ENCODE results near the gene OR2AK2. TPM values are rescaled to one million over a fixed set of nuclear protein-coding genes. Genes with fewer than 3 reads are reported as not detected.
A peak's percentile ranks its signal among the peaks of the same experiment; 100 is the strongest.

The OR2AK2 gene
- total RNA-seq, 2 experiments from 2014 or later, result 0.22 to 0.70 TPM

DNA sequence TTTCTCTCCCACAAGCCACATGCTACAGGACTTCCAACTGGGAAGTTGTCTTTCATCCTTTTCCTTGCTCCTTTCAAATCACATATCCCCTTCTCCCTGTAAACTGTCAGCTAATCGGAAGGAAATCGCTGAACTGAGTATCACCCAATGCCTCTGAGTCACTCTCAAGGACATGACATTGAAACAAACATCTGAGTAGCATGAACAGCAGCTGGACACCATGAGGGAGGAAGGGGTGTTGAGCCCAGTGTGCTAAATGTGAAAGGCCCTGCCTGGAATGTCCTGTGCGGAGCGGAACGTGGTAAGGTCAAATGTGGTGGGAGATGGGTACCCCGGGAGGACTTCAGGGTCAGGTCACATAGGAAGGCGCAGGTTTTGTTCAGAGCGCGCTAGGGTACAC, 40.2 kb upstream of the OR2AK2 start, which contains the start of gene OR2AJ1:
OR2AJ1 (plus strand) TSS at position 22 of the 400 bp plus-strand sequence. CDS start 8,880 bp downstream, outside the sequence.
- Mint-ChIP-seq H3K9me3 (no peaks in the 10 kb centered on the region), H3K4me3 (no peak within 1 kb of the TSS), H3K4me1 (ENCODE audit: low read depth) (no peaks in the 10 kb centered on the region), H3K36me3 (ENCODE audit: low read depth) (no peaks in the 10 kb centered on the region), H3K27me3 (no peaks in the 10 kb centered on the region), H3K27ac (no peak within 1 kb of the TSS)
- Histone ChIP-seq H3K4me3 (ENCODE audit: low read length) (no peak within 1 kb of the TSS), H3K36me3 (ENCODE audit: insufficient read depth, low read length) (no peaks in the 10 kb centered on the region), H3K27me3 (ENCODE audit: control insufficient read depth in 1 of 2, insufficient read depth in 2 of 2, low read length in 2 of 2) (no peaks in the 10 kb centered on the region), H3K4me1 (ENCODE audit: insufficient read depth, low read length) (no peaks in the 10 kb centered on the region), H3K9me3 (ENCODE audit: control insufficient read depth in 1 of 2, insufficient read depth in 1 of 2, low read length in 2 of 2) (peaks cover 0 to 3% of the 10 kb centered on the region in 2 experiments), H3K27ac (ENCODE audit: low read depth in 1 of 2, low read length in 2 of 2) (no peak within 1 kb of the TSS)
- POLR2A ChIA-PET, result no interaction called here
- ATAC-seq (ENCODE audit: poor library complexity) (no peak), DNase-seq (no peak)
- no peak for TF ChIP-seq CTCF (IDR thresholded peaks at IDR 0.05)
- intact Hi-C loops (cut with DNase I, micrococcal nuclease), result no loop called here
- CTCF ChIA-PET, result no interaction called here

- Mint-ChIP-seq H3K9me3 (peaks cover 3% of the 10 kb centered on the region), H3K27me3 (no peaks in the 10 kb centered on the region), H3K27ac (no peak overlapping the region), H3K4me1 (ENCODE audit: low read depth) (peaks cover 6% of the 10 kb centered on the region), H3K36me3 (ENCODE audit: low read depth) (no peaks in the 10 kb centered on the region), H3K4me3 (no peak overlapping the region)
- ATAC-seq (ENCODE audit: poor library complexity) (no peak), DNase-seq (no peak)
- ChIA-PET CTCF (no interaction called here), POLR2A (no interaction called here)
- intact Hi-C loops (cut with DNase I, micrococcal nuclease), result no loop called here
- Histone ChIP-seq H3K4me1 (ENCODE audit: insufficient read depth, low read length) (peaks cover 8% of the 10 kb centered on the region), H3K4me3 (ENCODE audit: low read length) (no peak overlapping the region), H3K36me3 (ENCODE audit: insufficient read depth, low read length) (no peaks in the 10 kb centered on the region), H3K9me3 (ENCODE audit: control insufficient read depth in 1 of 2, insufficient read depth in 1 of 2, low read length in 2 of 2) (peaks cover 0 to 22% of the 10 kb centered on the region in 2 experiments), H3K27me3 (ENCODE audit: control insufficient read depth in 1 of 2, insufficient read depth in 2 of 2, low read length in 2 of 2) (no peaks in the 10 kb centered on the region), H3K27ac (ENCODE audit: low read depth in 1 of 2, low read length in 2 of 2) (no peak overlapping the region)
- TF ChIP-seq CTCF (IDR thresholded peaks at IDR 0.05), result no peak
Observed at GRCh38 chr1:247933989-247934388, 31.0 kb upstream of the OR2AK2 start.

DNA sequence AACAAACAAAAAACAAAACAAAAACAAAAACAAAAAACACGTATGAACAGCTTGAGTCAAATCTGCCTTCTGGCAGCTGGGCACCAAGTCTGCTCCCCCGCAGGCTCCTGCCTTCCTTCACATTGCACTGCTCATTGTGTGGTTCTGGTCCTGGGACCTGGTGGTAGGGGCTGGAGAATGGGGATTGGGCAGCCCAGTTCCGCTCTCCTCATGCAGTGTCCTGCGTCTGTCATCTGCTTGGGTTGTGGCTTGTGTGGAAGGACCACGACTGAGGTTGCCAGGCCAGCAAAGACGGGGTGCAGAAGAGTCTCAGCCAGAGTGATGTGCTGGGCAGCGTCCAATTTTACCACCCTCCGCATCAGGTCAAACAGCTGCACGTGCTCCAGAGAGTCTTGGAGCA, 29.3 kb upstream of the OR2AK2 start:
- peaks cover 0 to 22% of the 10 kb centered on the region in 2 experiments for H3K9me3 ChIP-seq (ENCODE audit: control insufficient read depth in 1 of 2, insufficient read depth in 1 of 2, low read length in 2 of 2)
- CTCF ChIA-PET, result no interaction called here
- peak overlapping the region; percentile 36 for H3K4me3 Mint-ChIP-seq
- peaks cover 3% of the 10 kb centered on the region for H3K9me3 Mint-ChIP-seq
- POLR2A ChIA-PET, result no interaction called here
- no peaks in the 10 kb centered on the region for H3K27me3 ChIP-seq (ENCODE audit: control insufficient read depth in 1 of 2, insufficient read depth in 2 of 2, low read length in 2 of 2)
- intact Hi-C loops (cut with DNase I, micrococcal nuclease), result loop anchor here (2.0 kb wide), 2 partner anchors 751 to 873 kb away; no protein-coding TSS in a partner anchor
- no peak overlapping the region for H3K27ac Mint-ChIP-seq
- H3K4me1 Mint-ChIP-seq (ENCODE audit: low read depth), result peaks cover 6% of the 10 kb centered on the region
- peak in 2 of 14 experiments; percentile 1 to 9 for DNase-seq
- no peak overlapping the region for H3K4me3 ChIP-seq (ENCODE audit: low read length)
- H3K27me3 Mint-ChIP-seq, result no peaks in the 10 kb centered on the region
- no peak for ATAC-seq (ENCODE audit: poor library complexity)
- H3K27ac ChIP-seq (ENCODE audit: low read depth in 1 of 2, low read length in 2 of 2), result no peak overlapping the region
- TF ChIP-seq CTCF (IDR thresholded peaks at IDR 0.05), result no peak
- peaks cover 8% of the 10 kb centered on the region for H3K4me1 ChIP-seq (ENCODE audit: insufficient read depth, low read length)
- H3K36me3 ChIP-seq (ENCODE audit: insufficient read depth, low read length), result no peaks in the 10 kb centered on the region
- H3K36me3 Mint-ChIP-seq (ENCODE audit: low read depth), result no peaks in the 10 kb centered on the region
